Measurements from ENCODE around the gene UQCRHL. TPM values are rescaled to one million over a fixed set of nuclear protein-coding genes. Genes with fewer than 3 reads are reported as not detected.
"Not testable (repeated sequence)": the region's sequence is repeated elsewhere in the genome, so short reads cannot be mapped to it uniquely, and the experiment has no call there.

Gene UQCRHL
- 1 to 10 TPM; 1.2 to 2.1 (median 1.7) TPM for total RNA-seq

- not testable (repeated sequence) for H3K4me3 Mint-ChIP-seq; ATAC-seq; H3K4me1 Mint-ChIP-seq (ENCODE audit: low read depth); DNase-seq; H3K36me3 Mint-ChIP-seq (ENCODE audit: insufficient read depth); H3K27me3 Mint-ChIP-seq (ENCODE audit: low read depth); H3K9me3 Mint-ChIP-seq
These were observed at the start of gene UQCRHL for GRCh38 chr1:15807549-15807948. Gene UQCRHL, minus strand, starts transcription at chr1:15807649. Its CDS starts 0 bp downstream, at chr1:15807649.

- no peak for DNase-seq
- peaks cover 34% of the 10 kb centered on the region for H3K4me1 Mint-ChIP-seq (ENCODE audit: low read depth)
- no peaks in the 10 kb centered on the region for H3K9me3 Mint-ChIP-seq
These were observed 49.4 kb upstream of the UQCRHL start for GRCh38 chr1:15856888-15857287.

GRCh38 chr1:15852828-15853302, 45.4 kb upstream of the UQCRHL start:
- Mint-ChIP-seq H3K9me3 (no peaks in the 10 kb centered on the region), H3K27me3 (ENCODE audit: low read depth) (no peaks in the 10 kb centered on the region), H3K36me3 (ENCODE audit: insufficient read depth) (peaks cover 6% of the 10 kb centered on the region), H3K4me1 (ENCODE audit: low read depth) (peaks cover 45% of the 10 kb centered on the region), H3K4me3 (no peak overlapping the region)
- DNase-seq (no peak), ATAC-seq (no peak)

More at GRCh38 chr1:15856888-15857287, 49.4 kb upstream of the UQCRHL start:
- Mint-ChIP-seq H3K4me3 (no peak overlapping the region), H3K36me3 (ENCODE audit: insufficient read depth) (peaks cover 2% of the 10 kb centered on the region), H3K27me3 (ENCODE audit: low read depth) (no peaks in the 10 kb centered on the region)
- no peak for ATAC-seq

GRCh38 chr1:15852036-15852827, 44.8 kb upstream of the UQCRHL start:
- Mint-ChIP-seq H3K4me1 (ENCODE audit: low read depth) (peaks cover 45% of the 10 kb centered on the region), H3K36me3 (ENCODE audit: insufficient read depth) (peaks cover 6% of the 10 kb centered on the region), H3K9me3 (no peaks in the 10 kb centered on the region), H3K4me3 (peak overlapping the region; percentile 43), H3K27me3 (ENCODE audit: low read depth) (no peaks in the 10 kb centered on the region)
- ATAC-seq, result no peak
- DNase-seq, result no peak

GRCh38 chr1:15851210-15852035, 44.0 kb upstream of the UQCRHL start:
- Mint-ChIP-seq H3K36me3 (ENCODE audit: insufficient read depth) (peaks cover 6% of the 10 kb centered on the region), H3K27me3 (ENCODE audit: low read depth) (no peaks in the 10 kb centered on the region), H3K4me1 (ENCODE audit: low read depth) (peaks cover 41% of the 10 kb centered on the region), H3K9me3 (no peaks in the 10 kb centered on the region), H3K4me3 (peak overlapping the region; percentile 11)
- no peak for ATAC-seq
- DNase-seq, result no peak

GRCh38 chr1:15850471-15851001, 43.1 kb upstream of the UQCRHL start:
- DNase-seq (no peak), ATAC-seq (no peak)
- no peaks in the 10 kb centered on the region for H3K9me3 Mint-ChIP-seq
- peaks cover 46% of the 10 kb centered on the region for H3K4me1 Mint-ChIP-seq (ENCODE audit: low read depth)
- peaks cover 6% of the 10 kb centered on the region for H3K36me3 Mint-ChIP-seq (ENCODE audit: insufficient read depth)
- no peaks in the 10 kb centered on the region for H3K27me3 Mint-ChIP-seq (ENCODE audit: low read depth)
- H3K4me3 Mint-ChIP-seq, result peak overlapping the region; percentile 98

GRCh38 chr1:15849775-15850324, 42.4 kb upstream of the UQCRHL start:
- H3K4me3 Mint-ChIP-seq, result peak overlapping the region; percentile 98
- H3K9me3 Mint-ChIP-seq, result no peaks in the 10 kb centered on the region

GRCh38 chr1:15848929-15849774, 41.7 kb upstream of the UQCRHL start:
- ATAC-seq (peak in 1 of 2 donors; percentile 6), DNase-seq (peak; percentile 62)
- peak overlapping the region; percentile 98 for H3K4me3 Mint-ChIP-seq
- peaks cover 4% of the 10 kb centered on the region for H3K36me3 Mint-ChIP-seq (ENCODE audit: insufficient read depth)
- peaks cover 45% of the 10 kb centered on the region for H3K4me1 Mint-ChIP-seq (ENCODE audit: low read depth)
- H3K9me3 Mint-ChIP-seq, result no peaks in the 10 kb centered on the region
- no peaks in the 10 kb centered on the region for H3K27me3 Mint-ChIP-seq (ENCODE audit: low read depth)

More at GRCh38 chr1:15849775-15850324, 42.4 kb upstream of the UQCRHL start:
- DNase-seq (peak; percentile 10), ATAC-seq (no peak)
- peaks cover 6% of the 10 kb centered on the region for H3K36me3 Mint-ChIP-seq (ENCODE audit: insufficient read depth)
- H3K27me3 Mint-ChIP-seq (ENCODE audit: low read depth), result no peaks in the 10 kb centered on the region
- H3K4me1 Mint-ChIP-seq (ENCODE audit: low read depth), result peaks cover 46% of the 10 kb centered on the region

GRCh38 chr1:15848143-15848928, 40.9 kb upstream of the UQCRHL start:
- peak; percentile 21 for DNase-seq
- H3K36me3 Mint-ChIP-seq (ENCODE audit: insufficient read depth), result peaks cover 4% of the 10 kb centered on the region
- ATAC-seq, result peak; percentile 21 to 23
- H3K9me3 Mint-ChIP-seq, result no peaks in the 10 kb centered on the region
- peak overlapping the region; percentile 98 for H3K4me3 Mint-ChIP-seq
- peaks cover 50% of the 10 kb centered on the region for H3K4me1 Mint-ChIP-seq (ENCODE audit: low read depth)
- H3K27me3 Mint-ChIP-seq (ENCODE audit: low read depth), result no peaks in the 10 kb centered on the region

- no peaks in the 10 kb centered on the region for H3K27me3 Mint-ChIP-seq (ENCODE audit: low read depth)
- ATAC-seq (no peak), DNase-seq (no peak)
- peak overlapping the region; percentile 89 for H3K4me3 Mint-ChIP-seq
- H3K36me3 Mint-ChIP-seq (ENCODE audit: insufficient read depth), result peaks cover 4% of the 10 kb centered on the region
- peaks cover 50% of the 10 kb centered on the region for H3K4me1 Mint-ChIP-seq (ENCODE audit: low read depth)
- H3K9me3 Mint-ChIP-seq, result no peaks in the 10 kb centered on the region
These were observed 40.4 kb upstream of the UQCRHL start for GRCh38 chr1:15847893-15848142.

- ATAC-seq (peak; percentile 84 to 85), DNase-seq (peak; percentile 97)
- Mint-ChIP-seq H3K36me3 (ENCODE audit: insufficient read depth) (peaks cover 4% of the 10 kb centered on the region), H3K4me1 (ENCODE audit: low read depth) (peaks cover 45% of the 10 kb centered on the region), H3K9me3 (no peaks in the 10 kb centered on the region), H3K4me3 (peak within 1 kb of the TSS; percentile 98), H3K27me3 (ENCODE audit: low read depth) (no peaks in the 10 kb centered on the region)
These were observed 39.8 kb upstream of the UQCRHL start, which contains the start of gene SPEN for GRCh38 chr1:15847100-15847892. Gene SPEN, plus strand, starts transcription at chr1:15847707. Its CDS starts 361 bp downstream, at chr1:15848068.

GRCh38 chr1:15846056-15846455, 38.6 kb upstream of the UQCRHL start:
- Mint-ChIP-seq H3K4me3 (peak overlapping the region; percentile 51), H3K4me1 (ENCODE audit: low read depth) (peaks cover 33% of the 10 kb centered on the region)
- H3K27me3 Mint-ChIP-seq (ENCODE audit: low read depth); DNase-seq; H3K9me3 Mint-ChIP-seq; H3K36me3 Mint-ChIP-seq (ENCODE audit: insufficient read depth); ATAC-seq: not testable (repeated sequence)

Measured in activated T-cell treated with anti-CD3 and anti-CD28 coated beads, Interleukin-2, amount 50 U/mL, for 4 hours (primary cell).